NCI-H2196 (cell line): ENCODE results near the gene KLHL42.
"Not testable (repeated sequence)": the region's sequence is repeated elsewhere in the genome, so short reads cannot be mapped to it uniquely, and the experiment has no call there.

Experiments used
- DNase-seq: peaks from one replicate; lab custom pipeline; 2025; ENCODE audit not compliant: unreplicated experiment; lab: John Stamatoyannopoulos, UW

KLHL42 gene

GRCh38 chr12:27814851-27815591 lies 35.0 kb downstream of the KLHL42 start:
- DNase-seq, result no peak

DNA sequence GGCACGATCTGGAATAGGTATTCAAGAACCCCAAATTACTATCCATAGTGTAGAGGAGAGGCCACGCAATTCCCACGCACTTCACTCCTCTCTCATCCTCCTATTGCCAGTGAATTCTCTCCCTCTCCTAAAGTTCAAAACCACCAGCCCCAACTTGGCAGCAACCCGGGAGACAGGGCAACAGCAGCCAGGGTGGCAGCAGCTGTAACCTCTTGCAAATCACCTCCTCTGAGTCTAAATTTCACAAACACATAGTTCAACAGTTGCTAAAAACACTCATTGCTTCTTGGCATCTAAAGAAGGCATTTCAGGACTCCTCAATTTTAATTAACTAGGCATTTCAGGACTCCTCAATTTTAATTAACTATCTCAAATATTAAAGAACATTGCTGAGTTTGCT lies 37.7 kb downstream of the KLHL42 start:
- DNase-seq, result no peak

DNA sequence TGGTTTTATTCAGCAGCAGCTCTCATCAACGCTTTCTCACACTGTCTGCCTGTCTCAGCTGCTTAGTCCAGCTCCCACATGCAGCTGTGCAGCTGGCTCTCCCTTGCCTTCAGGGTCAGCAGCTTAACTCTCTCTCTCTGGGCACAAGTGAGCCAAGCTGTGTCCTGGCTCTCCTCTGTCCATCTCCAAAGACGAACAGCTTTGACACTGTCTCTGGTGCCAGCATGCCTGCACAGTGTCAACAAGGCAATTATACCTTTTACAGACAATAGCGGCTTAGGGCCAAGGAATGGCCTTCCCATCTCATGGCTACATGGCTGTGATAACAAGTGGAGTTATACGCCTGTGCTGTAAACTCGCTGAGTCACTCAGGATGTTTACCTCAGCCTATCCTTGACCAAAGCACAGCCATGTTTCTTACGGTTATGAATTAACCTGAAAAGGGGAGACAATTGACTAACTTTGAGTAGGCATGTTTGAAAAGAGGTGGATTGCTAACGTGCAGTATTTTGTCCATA lies 38.4 kb downstream of the KLHL42 start:
- no peak for DNase-seq

GRCh38 chr12:27820564-27820963 lies 40.5 kb downstream of the KLHL42 start:
- DNase-seq, result no peak

- DNase-seq, result peak; percentile 89
Measured at GRCh38 chr12:27821259-27821973, 41.4 kb downstream of the KLHL42 start.

DNA sequence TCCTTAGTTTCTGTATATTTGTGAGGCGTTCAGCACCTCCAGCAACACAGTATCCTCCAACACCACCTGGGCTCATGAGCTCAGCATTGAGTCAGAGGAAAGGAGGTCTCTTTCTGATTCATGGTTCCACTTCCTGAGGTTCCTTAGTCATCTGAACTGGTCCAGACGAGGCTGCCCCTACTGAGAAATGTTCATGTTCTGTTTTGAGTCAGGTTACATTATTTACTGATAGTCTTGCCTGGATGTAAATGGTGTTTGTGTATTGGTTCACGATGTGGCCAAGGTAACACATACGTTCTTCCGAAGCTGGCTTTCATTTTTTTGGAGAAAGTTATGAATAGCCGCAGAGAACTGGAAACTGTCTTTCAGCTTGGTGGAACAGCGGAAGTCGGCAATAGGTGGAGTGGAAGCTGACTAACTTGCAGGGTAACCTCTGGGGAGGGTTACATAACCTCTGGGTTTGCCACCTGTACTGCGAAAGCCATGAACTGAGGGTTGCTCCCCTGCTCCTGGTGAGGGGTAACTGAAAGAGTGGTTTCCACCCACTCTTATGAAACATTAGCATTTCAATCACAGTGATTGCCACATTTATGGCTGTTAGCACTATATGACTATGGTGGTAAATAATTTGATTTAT lies 42.2 kb downstream of the KLHL42 start:
- DNase-seq, result no peak

DNA sequence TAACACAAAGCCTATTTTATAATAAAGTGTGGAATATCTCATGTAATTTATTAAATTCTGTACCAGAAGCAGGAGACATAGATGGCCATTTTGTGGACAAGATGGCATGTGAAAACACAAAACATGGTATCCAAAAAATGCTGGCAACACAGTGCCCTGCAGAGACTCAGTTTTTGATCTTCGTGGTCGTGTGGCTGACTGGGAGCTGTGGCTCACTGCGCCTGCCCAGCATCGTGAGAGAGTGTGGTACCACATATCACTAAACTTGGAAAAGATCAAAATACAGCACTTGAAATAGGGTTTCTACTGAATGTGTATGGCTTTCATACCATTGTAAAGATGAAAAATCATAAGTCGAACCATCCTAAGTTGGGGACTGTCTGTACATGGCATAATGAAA lies 43.0 kb downstream of the KLHL42 start:
- no peak for DNase-seq

DNA sequence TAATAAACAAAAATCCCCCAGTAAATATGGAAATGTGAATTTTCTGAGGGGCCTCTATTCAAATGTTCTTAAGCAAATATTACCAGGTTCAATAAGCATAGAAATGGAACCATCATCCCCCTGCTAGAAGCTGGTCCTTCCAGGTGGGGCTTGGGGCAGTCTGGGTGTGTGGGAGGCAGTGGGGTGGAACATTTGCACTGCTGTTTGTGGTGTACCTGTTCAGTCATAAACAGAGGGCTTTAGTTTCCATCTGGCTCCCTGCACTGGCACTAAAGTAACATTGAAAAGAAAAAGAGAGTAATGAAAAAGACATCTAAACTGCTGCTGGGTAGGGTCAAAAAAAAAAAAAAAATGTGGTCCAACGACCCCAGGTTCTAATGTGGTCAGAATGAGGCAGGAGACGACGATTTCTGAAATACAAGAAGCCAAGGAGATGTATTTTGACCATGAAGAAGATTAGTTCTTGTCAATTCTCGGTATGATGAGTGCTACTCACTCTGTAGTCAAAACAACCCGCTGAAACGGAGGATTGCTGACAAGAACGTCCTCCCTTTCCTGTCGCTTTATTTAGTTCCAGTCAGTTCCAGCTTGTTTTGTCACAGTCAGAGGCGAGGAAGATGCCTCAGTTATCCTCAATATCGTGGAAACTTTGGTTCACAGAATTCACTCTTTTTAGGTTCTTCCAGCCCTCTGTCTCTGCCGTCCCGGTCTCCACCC lies 44.3 kb downstream of the KLHL42 start:
- DNase-seq, result no peak

GRCh38 chr12:27826076-27826475 lies 46.0 kb downstream of the KLHL42 start:
- no peak for DNase-seq

DNA sequence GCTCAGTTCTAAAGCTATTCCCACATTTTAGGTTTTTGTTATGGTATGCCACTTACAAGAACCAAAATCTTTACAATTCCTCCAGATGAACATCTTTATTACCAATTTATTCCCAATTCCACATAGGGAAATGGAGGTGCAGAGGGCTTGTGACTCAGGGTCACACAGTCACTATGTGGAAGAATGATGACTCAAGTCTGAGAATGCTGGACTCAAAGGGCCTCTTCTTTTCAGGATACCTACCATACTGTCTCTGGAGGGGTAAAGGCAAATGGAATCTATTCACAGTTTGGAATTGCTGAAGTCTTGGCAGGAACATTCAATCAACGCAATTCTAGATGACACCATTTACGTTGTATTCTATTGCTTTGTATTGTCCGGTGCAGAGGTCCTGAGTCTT lies 48.2 kb downstream of the KLHL42 start:
- DNase-seq, result no peak

GRCh38 chr12:27838543-27839185 lies 58.6 kb downstream of the KLHL42 start:
- DNase-seq, result no peak

DNA sequence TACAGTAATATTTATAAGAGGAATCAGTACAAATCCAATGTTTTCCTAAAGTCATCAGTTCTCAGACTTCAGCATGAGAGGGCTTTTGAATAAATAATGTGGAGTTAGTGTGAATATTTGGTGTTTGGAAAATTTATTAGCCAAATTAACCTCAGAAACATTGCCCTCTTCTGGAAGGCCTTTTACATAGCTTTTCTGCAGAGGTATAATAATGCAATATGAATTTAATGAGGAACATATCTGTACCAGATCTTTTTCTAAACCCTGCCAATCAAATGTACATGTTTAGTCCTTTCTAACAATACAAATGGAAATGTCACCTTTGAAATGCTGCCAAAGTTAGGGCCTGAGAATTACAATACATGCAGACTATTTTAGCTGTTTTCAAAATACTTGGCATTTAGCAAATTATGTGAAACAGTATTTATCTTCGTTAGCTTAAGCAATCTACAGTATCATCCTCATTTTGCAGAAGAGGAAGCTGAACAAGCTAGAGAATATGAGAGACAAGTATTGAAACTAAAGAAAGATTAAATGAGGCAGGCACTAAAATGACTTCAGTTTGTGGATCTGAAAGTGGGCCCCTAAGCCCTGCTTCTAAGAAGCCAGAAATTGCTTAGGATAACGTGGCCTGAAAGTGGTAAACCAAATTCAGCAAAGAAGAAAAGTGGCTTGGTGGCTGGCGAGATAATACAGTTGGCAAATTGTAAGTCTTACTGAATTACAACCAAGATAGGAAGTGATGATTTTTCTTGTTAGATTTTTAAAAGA lies 60.4 kb downstream of the KLHL42 start:
- DNase-seq, result no peak

DNA sequence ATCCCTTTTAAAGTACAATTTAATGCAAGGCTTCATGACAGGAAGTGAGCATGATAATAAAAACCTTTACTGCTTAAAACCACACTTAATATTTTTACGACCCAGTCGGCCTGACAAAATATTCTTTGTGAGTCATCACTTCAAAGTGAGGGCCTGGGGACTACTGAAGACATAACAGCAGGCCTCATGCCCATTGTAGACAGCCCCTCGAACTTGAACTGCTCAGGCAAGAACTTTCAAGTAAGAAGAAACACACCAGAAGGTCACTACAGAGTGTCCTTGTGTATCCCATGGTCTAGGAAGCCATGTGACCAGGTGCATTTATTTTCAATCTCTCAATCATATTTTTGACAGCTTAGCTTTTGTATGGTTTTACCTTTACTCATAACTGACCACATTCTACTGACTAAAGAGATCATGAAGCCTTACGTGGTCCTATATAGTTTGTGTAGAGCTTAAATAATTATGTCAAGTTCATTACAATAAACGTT lies 61.4 kb downstream of the KLHL42 start:
- DNase-seq, result no peak

DNA sequence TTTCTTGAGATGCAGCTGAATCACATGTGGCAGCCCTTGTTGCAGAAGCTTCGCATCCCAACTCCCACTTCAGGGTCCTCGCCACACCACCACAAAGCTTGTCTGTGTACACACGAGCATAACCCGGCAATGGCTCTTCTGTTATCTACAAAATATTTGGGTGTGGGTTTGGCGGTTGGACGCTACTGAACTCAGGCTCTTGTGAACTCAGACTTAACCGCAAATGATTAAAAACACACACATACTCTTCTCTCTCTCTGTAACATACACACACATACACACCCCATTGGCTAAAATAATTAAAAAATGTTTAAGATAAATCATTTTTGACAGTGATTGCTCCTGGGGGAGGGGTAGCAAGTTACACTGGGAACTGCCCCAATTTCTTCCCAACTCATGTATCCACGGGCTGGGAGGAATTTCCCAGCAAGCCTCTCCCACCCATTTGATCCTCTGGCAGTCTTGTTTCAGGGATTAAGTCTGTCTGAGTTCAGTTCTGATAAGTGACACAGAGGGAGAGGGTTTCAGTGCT lies 63.7 kb downstream of the KLHL42 start:
- no peak for DNase-seq

- DNase-seq, result no peak
Measured at GRCh38 chr12:27844366-27845090, 64.5 kb downstream of the KLHL42 start.

DNA sequence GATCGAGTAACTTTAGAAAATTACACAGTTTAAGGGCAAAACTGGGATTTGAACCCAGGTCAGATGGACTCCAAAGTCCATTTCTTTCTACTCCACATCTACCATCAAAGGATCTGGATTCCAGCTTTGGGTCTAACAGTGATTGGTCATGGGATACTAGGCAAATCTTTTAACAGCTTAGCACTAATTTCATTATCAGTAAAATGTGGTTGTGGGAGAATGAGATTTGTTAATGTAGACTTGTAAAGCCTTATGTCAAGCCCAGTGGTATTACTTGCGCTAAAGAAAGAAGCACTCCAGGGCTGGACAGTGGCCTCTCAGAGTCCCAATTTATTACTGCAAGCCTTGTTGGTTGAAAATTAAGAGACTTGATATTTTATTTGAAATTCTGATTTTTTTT lies 65.2 kb downstream of the KLHL42 start:
- DNase-seq, result no peak

DNA sequence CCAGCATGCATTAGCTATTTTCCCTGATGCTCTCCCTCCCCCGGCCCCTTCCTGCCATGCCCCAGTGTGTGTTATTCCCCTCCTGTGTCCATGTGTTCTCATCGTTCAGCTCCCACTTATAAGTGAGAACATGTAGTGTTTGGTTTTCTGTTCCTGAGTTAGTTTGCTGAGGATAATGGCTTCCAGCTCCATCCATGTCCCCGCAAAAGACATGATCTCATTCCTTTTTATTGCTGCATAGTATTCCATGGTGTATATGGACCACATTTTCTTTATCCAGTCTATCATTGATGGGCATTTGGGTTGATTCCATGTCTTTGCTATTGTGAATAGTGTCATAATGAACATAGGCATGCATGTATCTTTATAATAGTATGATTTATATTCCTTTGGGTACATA lies 65.7 kb downstream of the KLHL42 start:
- DNase-seq, result not testable (repeated sequence)

DNA sequence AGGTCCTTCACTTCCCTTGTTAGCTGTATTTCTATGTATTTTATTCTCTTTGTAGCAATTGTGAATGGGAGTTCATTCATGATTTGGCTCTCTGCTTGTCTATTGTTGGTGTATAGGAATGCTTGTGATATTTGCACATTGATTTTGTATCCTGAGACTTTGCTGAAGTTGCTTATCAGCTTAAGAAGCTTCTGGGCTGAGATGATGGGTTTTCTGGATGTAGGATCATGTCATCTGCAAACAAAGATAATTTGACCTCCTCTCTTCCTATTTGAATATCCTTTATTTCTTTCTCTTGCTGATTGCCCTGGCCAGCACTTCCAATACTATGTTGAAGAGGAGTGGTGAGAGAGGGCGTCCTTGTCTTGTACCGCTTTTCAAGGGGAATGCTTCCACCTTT lies 67.3 kb downstream of the KLHL42 start:
- DNase-seq, result not testable (repeated sequence)

- no peak for DNase-seq
Measured at GRCh38 chr12:27851311-27851710, 71.3 kb downstream of the KLHL42 start.
